Occipital lobe (tissue), 2 donors: Measurements from ENCODE around the gene MAP3K20. TPM values are rescaled to one million over a fixed set of nuclear protein-coding genes. Genes with fewer than 3 reads are reported as not detected.
"Not testable (repeated sequence)": the region's sequence is repeated elsewhere in the genome, so short reads cannot be mapped to it uniquely, and the experiment has no call there.

Source experiments
- DNase-seq: peaks from one replicate; lab custom pipeline; 2025; lab: John Stamatoyannopoulos, UW
- total RNA-seq: library from RNA; depleted of rRNA; stranded (reverse); fragments of >200 nt; gene quantifications from one replicate; pipeline ENCODE4 v1.2.3, GENCODE V29; 2014

MAP3K20 gene
- total RNA-seq, 1 donor from 2014 or later = 14.2 TPM

- DNase-seq = no peak
Measured at GRCh38 chr2:173230181-173230580, 154.5 kb downstream of the MAP3K20 start.

DNA sequence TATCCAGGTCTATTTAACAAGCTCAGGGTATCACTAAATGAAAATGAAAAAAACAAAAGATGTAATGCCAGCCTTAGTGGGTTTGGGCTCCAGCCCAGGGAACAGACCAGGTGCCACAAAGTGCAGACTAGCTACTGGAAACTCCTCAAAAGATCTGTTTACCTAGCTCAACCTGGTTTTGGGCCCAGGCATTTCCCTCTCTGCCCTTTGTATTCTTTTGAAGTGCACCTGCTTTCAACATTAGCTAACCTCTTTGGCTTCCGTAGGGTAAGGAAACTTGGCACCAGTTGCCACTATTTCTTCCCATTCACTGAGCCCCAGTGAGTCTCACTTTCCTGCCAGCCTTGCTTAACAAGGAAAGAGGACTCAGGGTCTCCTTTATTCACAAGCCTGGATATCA, 155.4 kb downstream of the MAP3K20 start:
- no peak for DNase-seq

DNA sequence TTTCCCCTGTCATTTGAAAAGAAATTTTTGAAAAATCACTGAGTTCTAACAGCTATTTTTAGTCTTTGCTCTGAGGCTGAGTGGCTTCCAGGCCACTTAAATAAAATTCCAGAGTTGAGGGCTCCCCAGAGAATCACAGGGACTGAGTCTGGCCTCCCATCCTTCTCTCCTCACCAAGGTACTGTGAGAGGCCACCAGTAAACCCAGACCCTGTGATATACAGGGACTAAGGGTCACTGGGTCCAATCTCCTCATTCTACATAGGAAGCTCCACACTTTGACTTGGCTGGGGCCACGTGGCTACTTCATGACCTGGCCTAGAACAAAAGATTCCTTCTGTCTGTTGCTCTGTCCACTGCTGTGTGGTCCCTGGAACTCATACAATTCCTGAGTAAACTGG, 155.8 kb downstream of the MAP3K20 start:
- DNase-seq = no peak

DNA sequence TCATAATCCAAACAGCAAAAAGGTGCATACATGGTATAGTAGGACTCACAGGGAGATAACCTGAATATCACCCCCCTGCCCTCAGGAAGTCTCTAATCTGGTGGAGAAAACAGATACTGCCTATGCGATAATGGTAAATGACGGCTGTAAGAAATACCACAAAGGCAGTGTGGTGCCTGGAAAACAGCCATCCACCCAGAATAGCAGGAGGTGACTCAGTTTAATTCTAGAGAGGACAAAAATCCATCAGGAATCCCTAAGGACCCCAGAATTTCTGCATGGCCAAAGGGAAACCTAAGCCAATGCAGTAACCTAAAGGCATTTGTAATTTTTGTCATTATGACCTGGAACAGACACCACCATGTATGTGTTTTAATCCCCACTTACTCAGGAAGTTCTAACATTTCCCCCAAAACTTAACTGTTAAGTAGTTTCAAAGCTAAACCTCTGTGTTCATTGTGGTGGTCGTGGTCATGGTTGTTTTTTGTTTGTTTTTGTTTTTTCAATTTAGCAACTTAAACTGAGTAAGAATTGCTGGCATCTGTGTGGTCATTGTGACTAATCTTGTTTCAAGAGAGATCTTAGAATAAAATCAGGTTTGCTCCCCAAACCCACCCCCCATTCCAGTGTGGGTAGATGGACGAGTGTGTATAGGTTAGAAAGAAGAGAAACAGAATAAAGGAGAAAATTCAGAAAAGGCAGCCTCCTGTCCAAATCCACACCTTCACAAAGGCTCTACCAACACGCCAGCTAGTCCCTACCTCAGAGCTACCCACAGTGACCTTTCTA, 157.5 kb downstream of the MAP3K20 start:
- DNase-seq = no peak

DNA sequence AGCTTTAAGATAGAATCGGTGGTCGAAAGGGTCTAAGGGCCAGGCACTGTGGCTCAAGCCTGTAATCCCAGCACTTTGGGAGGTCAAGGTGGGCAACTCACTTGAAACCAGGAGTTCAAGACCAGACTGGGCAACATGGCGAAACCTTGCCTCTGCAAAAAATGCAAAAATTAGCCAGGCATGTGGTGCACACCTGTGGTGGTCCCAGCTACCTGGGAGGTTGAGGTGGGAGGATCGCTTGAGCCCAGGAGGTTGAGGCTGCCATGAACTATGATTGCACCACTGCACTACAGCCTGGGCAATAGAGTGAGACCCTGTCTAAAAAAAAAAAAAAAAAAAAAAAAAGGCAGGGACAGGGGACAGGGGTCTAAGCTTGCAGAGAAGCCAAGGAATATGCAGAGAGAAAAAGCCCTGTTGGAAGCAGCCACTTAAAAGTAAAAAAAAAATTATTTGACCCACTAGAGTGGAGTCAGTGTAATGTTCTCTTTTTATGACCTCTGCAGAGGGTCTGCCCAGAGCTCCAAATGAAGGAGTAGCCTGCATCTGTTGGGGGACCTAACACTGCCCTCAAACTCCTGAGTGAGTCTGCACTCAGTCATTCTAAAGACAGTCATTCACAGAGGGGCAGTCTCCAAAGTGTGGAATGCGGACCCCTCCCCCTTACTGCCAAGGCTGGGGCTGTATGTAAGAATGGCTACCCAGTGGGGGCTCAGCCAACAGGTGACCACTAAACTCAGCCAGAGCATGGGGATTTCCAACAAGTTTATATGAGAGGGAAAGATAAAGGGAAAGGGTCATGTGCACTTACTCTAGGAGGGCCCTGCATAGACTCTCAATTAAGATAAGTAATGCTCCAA, 160.5 kb downstream of the MAP3K20 start:
- no peak for DNase-seq

- DNase-seq = no peak
Measured at GRCh38 chr2:173238385-173238784, 162.7 kb downstream of the MAP3K20 start.

DNA sequence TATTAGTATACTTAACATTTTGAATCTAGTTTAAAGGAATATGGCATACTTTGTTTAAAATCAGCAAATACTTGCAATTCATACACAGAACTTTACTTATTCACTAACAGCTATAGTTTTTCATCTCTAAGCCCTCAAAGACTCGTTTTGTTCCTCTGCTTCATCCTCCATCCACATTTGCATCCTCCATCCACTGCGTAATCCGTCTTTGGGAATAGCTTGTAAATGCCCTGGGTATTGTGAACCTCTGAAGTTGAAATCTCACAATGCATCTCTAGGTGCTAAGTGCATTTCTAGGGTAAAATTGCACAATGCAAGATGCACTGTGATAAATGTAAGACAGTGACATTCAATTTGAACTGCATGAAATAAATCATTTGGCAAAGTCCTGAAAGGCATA, 163.2 kb downstream of the MAP3K20 start:
- DNase-seq = no peak

DNA sequence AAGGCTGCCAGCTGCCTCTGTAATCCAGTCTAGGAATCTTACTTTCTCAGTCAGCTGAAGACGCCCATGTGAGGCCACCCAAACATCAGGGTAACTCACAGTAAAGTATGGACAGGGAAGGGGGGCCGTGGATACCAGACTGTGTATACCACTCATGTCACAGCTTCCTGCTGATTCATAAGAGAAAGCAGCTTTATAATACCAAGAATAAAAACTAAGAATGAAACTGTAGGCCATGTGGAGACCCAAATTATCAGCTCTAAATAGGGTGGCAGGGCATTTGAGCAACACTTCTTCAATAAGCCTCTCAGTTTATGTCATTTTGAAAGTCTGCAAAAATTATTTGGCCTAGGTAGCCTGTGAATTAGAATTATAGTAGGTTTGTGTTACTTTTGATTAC, 164.0 kb downstream of the MAP3K20 start:
- DNase-seq = no peak

- no peak for DNase-seq
Measured at GRCh38 chr2:173240083-173240482, 164.4 kb downstream of the MAP3K20 start.

DNA sequence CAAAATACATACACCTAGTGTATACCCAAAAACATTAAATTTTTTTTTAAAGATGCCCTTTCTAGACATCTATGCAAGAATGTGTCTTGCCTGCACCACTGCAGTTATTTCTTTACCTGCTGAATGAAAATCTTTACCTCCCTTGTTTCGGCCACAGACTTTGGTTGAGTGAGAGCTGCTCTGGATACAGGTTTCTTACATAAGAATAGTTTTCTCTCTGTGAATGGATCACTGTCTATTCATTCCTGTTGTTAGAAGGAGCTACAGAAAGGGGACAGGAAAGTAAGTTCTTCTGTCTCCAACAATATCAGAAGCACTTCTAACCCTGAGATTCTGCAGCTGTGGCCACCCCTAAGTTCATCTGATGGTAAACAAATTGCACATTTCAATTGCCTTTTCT, 166.0 kb downstream of the MAP3K20 start:
- no peak for DNase-seq

GRCh38 chr2:173247156-173247555, 171.5 kb downstream of the MAP3K20 start:
- DNase-seq = no peak

GRCh38 chr2:173248381-173248780, 172.7 kb downstream of the MAP3K20 start:
- DNase-seq = no peak

GRCh38 chr2:173249661-173250641, 174.3 kb downstream of the MAP3K20 start:
- no peak for DNase-seq

- no peak for DNase-seq
Measured at GRCh38 chr2:173251225-173251624, 175.6 kb downstream of the MAP3K20 start.

GRCh38 chr2:173252581-173252980, 176.9 kb downstream of the MAP3K20 start:
- no peak for DNase-seq

- DNase-seq = no peak
Measured at GRCh38 chr2:173254659-173255058, 179.0 kb downstream of the MAP3K20 start.

DNA sequence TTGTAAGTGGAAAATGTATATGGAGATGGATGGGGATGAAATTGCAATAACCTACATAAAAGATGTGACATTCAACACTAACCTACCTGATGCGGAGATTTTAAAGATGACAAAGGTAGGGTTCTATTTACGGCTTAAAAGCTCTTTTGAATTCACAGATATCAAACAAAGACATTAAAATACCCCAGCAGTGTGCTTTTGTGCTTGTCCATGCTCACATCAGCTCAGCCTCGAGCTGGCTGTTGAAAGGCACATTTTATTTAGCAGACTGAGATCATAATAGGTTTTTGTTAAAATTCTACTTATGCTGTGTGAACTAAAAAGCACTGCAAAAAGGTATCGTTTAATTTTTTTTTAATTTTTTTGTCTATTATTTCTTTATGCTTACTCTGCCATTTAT, 183.1 kb downstream of the MAP3K20 start:
- DNase-seq = no peak

DNA sequence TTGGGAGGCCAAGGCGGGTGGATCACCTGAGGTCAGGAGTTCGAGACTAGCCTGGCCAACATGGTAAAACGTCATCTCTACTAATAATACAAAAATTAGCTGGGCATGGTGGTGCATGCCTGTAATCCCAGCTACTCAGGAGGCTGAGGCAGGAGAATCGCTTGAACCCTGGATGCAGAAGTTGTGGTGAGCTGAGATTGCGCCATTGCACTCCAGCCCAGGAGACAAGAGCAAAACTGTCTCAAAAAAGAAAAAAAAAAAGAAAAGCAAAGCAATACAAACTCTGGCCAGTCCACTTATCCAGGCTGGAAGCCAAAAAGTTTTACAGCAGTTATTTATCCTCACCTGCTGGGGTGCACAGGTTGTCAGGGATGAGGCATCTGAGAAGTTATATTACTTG, 186.7 kb downstream of the MAP3K20 start:
- DNase-seq = not testable (repeated sequence)

GRCh38 chr2:173264151-173264550, 188.5 kb downstream of the MAP3K20 start:
- no peak for DNase-seq

DNA sequence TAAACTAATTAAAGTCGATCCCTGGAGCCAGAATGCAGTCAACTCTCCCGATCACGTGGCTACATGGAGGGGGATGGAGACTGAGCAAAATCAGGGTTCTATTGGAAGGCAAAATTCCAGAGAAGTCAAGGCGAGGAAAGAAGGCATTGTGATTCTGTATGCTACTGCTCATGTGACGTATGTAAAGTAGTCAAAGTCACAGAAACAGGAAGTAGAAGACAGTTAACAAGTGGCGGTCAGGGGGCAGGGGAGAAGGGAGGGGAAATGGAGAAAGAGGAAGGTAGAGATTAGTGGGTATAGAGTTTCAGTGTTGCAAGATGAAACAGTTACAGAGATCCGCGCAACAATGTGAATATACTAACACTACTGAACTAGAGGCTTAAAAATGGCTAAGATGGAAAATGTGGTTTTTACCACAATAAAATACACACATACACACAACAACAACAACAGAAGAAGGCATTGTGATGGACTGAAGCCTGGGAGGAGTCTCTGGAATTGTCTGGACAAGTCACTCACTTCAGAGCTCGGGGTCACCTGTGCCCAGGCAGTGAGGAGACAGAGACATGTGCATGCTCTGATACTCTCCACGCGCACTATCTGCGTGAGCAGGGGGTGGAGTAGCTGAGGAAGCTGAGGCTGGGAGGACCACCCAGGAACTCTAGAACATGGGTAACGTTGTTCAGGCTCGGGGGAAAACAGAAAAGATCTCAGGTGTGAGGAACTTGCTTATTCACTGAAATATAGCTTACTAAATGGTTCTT, 189.1 kb downstream of the MAP3K20 start:
- DNase-seq = no peak

DNA sequence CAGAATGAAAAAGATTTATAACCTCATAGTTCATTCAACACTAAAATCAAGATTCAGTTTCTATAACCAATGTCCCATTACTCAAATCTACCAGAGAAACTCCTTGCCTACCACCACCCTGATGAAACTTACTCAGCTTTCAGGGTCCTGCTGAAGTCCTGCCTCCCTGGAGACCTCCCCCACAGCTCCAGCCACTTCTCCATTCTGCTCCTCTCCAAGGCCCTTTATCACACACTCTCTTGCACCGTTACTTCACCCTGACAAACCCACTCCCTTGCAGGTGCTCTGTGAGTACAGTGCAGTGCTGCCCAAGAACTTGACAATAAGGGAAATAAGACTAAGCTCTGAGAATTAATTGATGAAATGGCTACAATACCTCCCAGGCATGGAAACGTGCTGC, 195.5 kb downstream of the MAP3K20 start:
- no peak for DNase-seq
